GM18502 (cell line): ENCODE data around the gene ADIPOQ.
"Not testable (repeated sequence)": the region's sequence is repeated elsewhere in the genome, so short reads cannot be mapped to it uniquely, and the experiment has no call there.

Source experiments
- ATAC-seq: cut with Tn5 transposase; IDR thresholded peaks from one replicate; pipeline ENCODE4 v1.9.1; 2021; ENCODE audit warnings: mild to moderate bottlenecking; ENCODE audit not compliant: unreplicated experiment, poor library complexity

ADIPOQ gene

GRCh38 chr3:186896006-186896405, 53.5 kb downstream of the ADIPOQ start:
- ATAC-seq, result no peak

GRCh38 chr3:186896875-186897274, 54.4 kb downstream of the ADIPOQ start:
- ATAC-seq, result no peak

- no peak for ATAC-seq
These were observed 58.7 kb downstream of the ADIPOQ start for GRCh38 chr3:186901135-186901734.

- no peak for ATAC-seq
These were observed 59.6 kb downstream of the ADIPOQ start for GRCh38 chr3:186902154-186902553.

GRCh38 chr3:186902713-186903112, 60.2 kb downstream of the ADIPOQ start:
- no peak for ATAC-seq

GRCh38 chr3:186903676-186904075, 61.2 kb downstream of the ADIPOQ start:
- ATAC-seq, result not testable (repeated sequence)

- not testable (repeated sequence) for ATAC-seq
These were observed 64.6 kb downstream of the ADIPOQ start for GRCh38 chr3:186907075-186907474.
